GM21423 (cell line): ENCODE data around the gene FYB2.
"Not testable (repeated sequence)": the region's sequence is repeated elsewhere in the genome, so short reads cannot be mapped to it uniquely, and the experiment has no call there.

Experiments
- ATAC-seq: cut with Tn5 transposase; IDR thresholded peaks from one replicate; pipeline ENCODE4 v1.9.1; 2021; ENCODE audit warnings: mild to moderate bottlenecking, moderate library complexity; ENCODE audit not compliant: unreplicated experiment

FYB2 gene

GRCh38 chr1:56798053-56798471 is 21.1 kb downstream of the FYB2 start:
- no peak for ATAC-seq

- no peak for ATAC-seq
Observed at GRCh38 chr1:56797065-56797685, 22.0 kb downstream of the FYB2 start.

- no peak for ATAC-seq
Observed at GRCh38 chr1:56795870-56796269, 23.3 kb downstream of the FYB2 start.

- ATAC-seq = no peak
Observed at GRCh38 chr1:56790036-56790435, 29.2 kb downstream of the FYB2 start.

GRCh38 chr1:56788588-56788987 is 30.6 kb downstream of the FYB2 start:
- no peak for ATAC-seq

GRCh38 chr1:56788102-56788501 is 31.1 kb downstream of the FYB2 start:
- ATAC-seq = no peak

- ATAC-seq = no peak
Observed at GRCh38 chr1:56787330-56787729, 31.9 kb downstream of the FYB2 start.

GRCh38 chr1:56782773-56783172 is 36.4 kb downstream of the FYB2 start:
- ATAC-seq = no peak

- ATAC-seq = no peak
Observed at GRCh38 chr1:56780826-56781225, 38.4 kb downstream of the FYB2 start.

GRCh38 chr1:56780128-56780750 is 39.0 kb downstream of the FYB2 start:
- no peak for ATAC-seq

GRCh38 chr1:56777972-56778371 is 41.2 kb downstream of the FYB2 start:
- no peak for ATAC-seq

GRCh38 chr1:56774732-56775131 is 44.5 kb downstream of the FYB2 start:
- ATAC-seq = not testable (repeated sequence)

GRCh38 chr1:56774067-56774609 is 45.1 kb downstream of the FYB2 start:
- peak; percentile 92 for ATAC-seq

- ATAC-seq = no peak
Observed at GRCh38 chr1:56773341-56774066, 45.7 kb downstream of the FYB2 start.

GRCh38 chr1:56771717-56772116 is 47.5 kb downstream of the FYB2 start:
- no peak for ATAC-seq

GRCh38 chr1:56758794-56759193 is 60.4 kb downstream of the FYB2 start:
- no peak for ATAC-seq

- ATAC-seq = no peak
Observed at GRCh38 chr1:56758135-56758534, 61.1 kb downstream of the FYB2 start.

GRCh38 chr1:56755911-56756310 is 63.3 kb downstream of the FYB2 start:
- ATAC-seq = no peak

GRCh38 chr1:56754708-56755479 is 64.3 kb downstream of the FYB2 start:
- ATAC-seq = no peak

GRCh38 chr1:56745231-56745630 is 74.0 kb downstream of the FYB2 start:
- ATAC-seq = no peak

GRCh38 chr1:56728964-56729363 is 90.2 kb downstream of the FYB2 start:
- no peak for ATAC-seq
